ENCODE data around the gene LRRC71.

GRCh38 chr1:156904187-156904959 is 16.1 kb upstream of the LRRC71 start:
- TF ChIP-seq EZH2phosphoT487 (IDR thresholded peaks at IDR 0.05; ENCODE audit: insufficient read depth, low read depth) (no peak), EZH2 (IDR thresholded peaks at IDR 0.05; ENCODE audit: insufficient read depth, poor library complexity, severe bottlenecking) (no peak)
